GM18870 (cell line): Measurements from ENCODE around the gene NMRK2.
"Not testable (repeated sequence)": the region's sequence is repeated elsewhere in the genome, so short reads cannot be mapped to it uniquely, and the experiment has no call there.

Experiments used
- ATAC-seq: cut with Tn5 transposase; IDR thresholded peaks from one replicate; pipeline ENCODE4 v1.9.1; 2021; ENCODE audit warnings: moderate library complexity; ENCODE audit not compliant: unreplicated experiment

The NMRK2 gene

GRCh38 chr19:3932931-3933810 lies at the start of gene NMRK2:
NMRK2 (plus strand) TSS chr19:3933069; CDS start chr19:3933672, 603 bp downstream.
- no peak for ATAC-seq

- no peak for ATAC-seq
These were observed 42.3 kb upstream of the NMRK2 start for GRCh38 chr19:3890591-3890990.

- ATAC-seq, result no peak
These were observed 39.2 kb upstream of the NMRK2 start for GRCh38 chr19:3893509-3894179.

- not testable (repeated sequence) for ATAC-seq
These were observed 37.9 kb upstream of the NMRK2 start for GRCh38 chr19:3894959-3895358.

- no peak for ATAC-seq
These were observed 37.1 kb upstream of the NMRK2 start for GRCh38 chr19:3895788-3896187.

- no peak for ATAC-seq
These were observed 34.9 kb upstream of the NMRK2 start for GRCh38 chr19:3897936-3898335.

- ATAC-seq, result no peak
These were observed 34.4 kb upstream of the NMRK2 start for GRCh38 chr19:3898426-3898825.

- no peak for ATAC-seq
These were observed 33.2 kb upstream of the NMRK2 start for GRCh38 chr19:3899531-3900294.

GRCh38 chr19:3902317-3902973 lies 30.4 kb upstream of the NMRK2 start:
- no peak for ATAC-seq

GRCh38 chr19:3904233-3904632 lies 28.6 kb upstream of the NMRK2 start:
- no peak for ATAC-seq

GRCh38 chr19:3907626-3908265 lies 25.1 kb upstream of the NMRK2 start:
- ATAC-seq, result no peak

GRCh38 chr19:3908266-3909054 lies 24.4 kb upstream of the NMRK2 start:
- no peak for ATAC-seq

GRCh38 chr19:3910105-3910504 lies 22.8 kb upstream of the NMRK2 start:
- ATAC-seq, result no peak

- ATAC-seq, result no peak
These were observed 18.7 kb upstream of the NMRK2 start for GRCh38 chr19:3914199-3914598.

- no peak for ATAC-seq
These were observed 16.8 kb upstream of the NMRK2 start for GRCh38 chr19:3916033-3916432.

GRCh38 chr19:3919793-3920192 lies 13.1 kb upstream of the NMRK2 start:
- no peak for ATAC-seq

- no peak for ATAC-seq
These were observed 9.6 kb upstream of the NMRK2 start for GRCh38 chr19:3923096-3923758.

GRCh38 chr19:3923912-3924311 lies 9.0 kb upstream of the NMRK2 start:
- no peak for ATAC-seq

GRCh38 chr19:3931041-3931440 lies 1.8 kb upstream of the NMRK2 start:
- ATAC-seq, result no peak
